Measurements from ENCODE around the gene LCMT2.

LCMT2 gene

GRCh38 chr15:43275740-43276562 is 54.4 kb downstream of the LCMT2 start:
- no peaks in the 10 kb centered on the region for H3K27me3 ChIP-seq (ENCODE audit: low read depth)
- H3K36me3 ChIP-seq (replicated peaks), result no peaks in the 10 kb centered on the region
- in situ Hi-C loops (cut with MboI; ENCODE audit: low sequenced_read_pairs), result loop anchor here (25.0 kb wide), 1 partner anchor 539 kb away; the partner anchor contains the start of gene CDAN1
- no peaks in the 10 kb centered on the region for H3K4me1 ChIP-seq
- no peak for DNase-seq (ENCODE audit: low spot score in 2 of 2)
- H3K9me3 ChIP-seq, result peaks cover 3% of the 10 kb centered on the region; the same call in 1 of the 2 replicates
- no peak overlapping the region for H3K4me3 ChIP-seq

GRCh38 chr15:43274136-43274535 is 56.2 kb downstream of the LCMT2 start:
- in situ Hi-C loops (cut with MboI; ENCODE audit: low sequenced_read_pairs), result no loop called here
- H3K4me3 ChIP-seq, result no peak overlapping the region
- peaks cover 3% of the 10 kb centered on the region; the same call in 1 of the 2 replicates for H3K9me3 ChIP-seq
- H3K4me1 ChIP-seq, result no peaks in the 10 kb centered on the region
- no peaks in the 10 kb centered on the region for H3K36me3 ChIP-seq (replicated peaks)
- H3K27me3 ChIP-seq (ENCODE audit: low read depth), result no peaks in the 10 kb centered on the region
- DNase-seq (ENCODE audit: low spot score in 2 of 2), result no peak
